GM19239 (cell line): Measurements from ENCODE around the gene BRF1.

ENCODE experiments used
- DNase-seq: peaks from one replicate; pipeline ENCODE4 v3.0.0; 2011; ENCODE audit warnings: low spot score; ENCODE audit not compliant: insufficient read length
- FAIRE-seq: peaks from 2 replicates; lab custom pipeline; 2011; peaks lifted over from hg19 to GRCh38; lab: Jason Lieb, UNC

The BRF1 gene

GRCh38 chr14:105181549-105182295, 119.1 kb downstream of the BRF1 start:
- DNase-seq (no peak), FAIRE-seq (no peak)

- DNase-seq (peak; percentile 99), FAIRE-seq (peak; percentile 8)
Observed at GRCh38 chr14:105180592-105181548, 119.9 kb downstream of the BRF1 start, which contains the start of gene NUDT14. NUDT14 (minus strand) TSS chr14:105181312; CDS start chr14:105181209, 103 bp downstream.

- no peak for FAIRE-seq
Observed at GRCh38 chr14:105179191-105179590, 121.6 kb downstream of the BRF1 start.

GRCh38 chr14:105178868-105179140, 122.0 kb downstream of the BRF1 start:
- no peak for FAIRE-seq

More at GRCh38 chr14:105179191-105179590, 121.6 kb downstream of the BRF1 start:
- no peak for DNase-seq

GRCh38 chr14:105178069-105178867, 122.5 kb downstream of the BRF1 start:
- DNase-seq (no peak), FAIRE-seq (no peak)

More at GRCh38 chr14:105178868-105179140, 122.0 kb downstream of the BRF1 start:
- DNase-seq: no peak

- FAIRE-seq (no peak), DNase-seq (no peak)
Observed at GRCh38 chr14:105177082-105177481, 123.7 kb downstream of the BRF1 start.

- DNase-seq: no peak
- FAIRE-seq: no peak
Observed at GRCh38 chr14:105176513-105176912, 124.3 kb downstream of the BRF1 start.

- FAIRE-seq (no peak), DNase-seq (no peak)
Observed at GRCh38 chr14:105173901-105174894, 126.6 kb downstream of the BRF1 start.

- no peak for FAIRE-seq
Observed at GRCh38 chr14:105173145-105173544, 127.7 kb downstream of the BRF1 start.

GRCh38 chr14:105172476-105172875, 128.3 kb downstream of the BRF1 start:
- DNase-seq: no peak
- no peak for FAIRE-seq

More at GRCh38 chr14:105173145-105173544, 127.7 kb downstream of the BRF1 start:
- DNase-seq: no peak

GRCh38 chr14:105171004-105171673, 129.7 kb downstream of the BRF1 start:
- FAIRE-seq (no peak), DNase-seq (no peak)

- FAIRE-seq (no peak), DNase-seq (no peak)
Observed at GRCh38 chr14:105169776-105170655, 130.8 kb downstream of the BRF1 start.

GRCh38 chr14:105168979-105169507, 131.8 kb downstream of the BRF1 start:
- no peak for DNase-seq
- FAIRE-seq: no peak

- FAIRE-seq (no peak), DNase-seq (peak; percentile 65)
Observed at GRCh38 chr14:105168496-105168978, 132.3 kb downstream of the BRF1 start, which contains the start of gene JAG2. JAG2 (minus strand) TSS chr14:105168776; CDS start chr14:105168420, 356 bp downstream.

GRCh38 chr14:105168093-105168420, 132.7 kb downstream of the BRF1 start:
- FAIRE-seq (no peak), DNase-seq (no peak)

GRCh38 chr14:105167303-105168092, 133.3 kb downstream of the BRF1 start:
- FAIRE-seq (no peak), DNase-seq (no peak)
